ENCODE results near the gene SCG5. TPM values are rescaled to one million over a fixed set of nuclear protein-coding genes. Genes with fewer than 3 reads are reported as not detected.

SCG5 gene
- total and polyA plus RNA-seq, 8 donors = 13.6 to 879 (median 72.3) TPM

DNA sequence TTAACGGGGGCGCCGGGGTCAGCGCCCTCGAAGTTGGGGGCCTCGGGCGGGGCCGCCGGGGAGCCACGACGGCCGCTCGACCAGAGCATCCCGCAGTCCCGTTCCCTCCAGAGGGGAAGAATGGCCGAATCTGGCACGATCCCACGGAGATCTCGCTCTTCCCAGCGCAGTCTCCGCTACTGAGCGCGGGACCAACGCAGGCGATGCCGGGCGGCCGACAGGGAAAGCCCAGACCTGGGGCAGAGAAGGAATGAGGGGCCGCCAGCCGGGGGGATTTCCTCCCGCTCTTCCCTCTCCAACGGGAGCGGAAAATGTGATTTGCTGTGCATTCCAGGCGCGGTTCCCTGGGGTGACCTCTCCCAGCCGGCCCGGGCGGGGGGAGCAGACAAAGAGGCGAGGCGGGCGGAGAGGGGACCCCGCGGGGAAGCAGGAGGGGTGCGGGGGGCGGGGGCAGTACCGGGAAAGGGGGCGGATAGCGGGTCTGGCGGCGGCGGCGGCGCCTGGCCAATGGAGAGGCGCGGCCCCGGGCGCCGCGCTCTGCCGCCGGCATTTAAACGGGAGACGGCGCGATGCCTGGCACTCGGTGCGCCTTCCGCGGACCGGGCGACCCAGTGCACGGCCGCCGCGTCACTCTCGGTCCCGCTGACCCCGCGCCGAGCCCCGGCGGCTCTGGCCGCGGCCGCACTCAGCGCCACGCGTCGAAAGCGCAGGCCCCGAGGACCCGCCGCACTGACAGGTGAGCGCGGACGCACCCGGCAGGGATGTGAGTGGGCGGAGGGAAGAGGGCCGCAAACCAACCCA, 76.1 kb downstream of the SCG5 start, which contains the start of gene GREM1:
GREM1 (plus strand) TSS at position 579 of the 801 bp plus-strand sequence. CDS start 12,687 bp downstream, outside the sequence.
- Histone ChIP-seq H3K27me3 (peaks cover 0 to 20% (median 4%) of the 10 kb centered on the region in 4 donors), H3K4me3 (peak within 1 kb of the TSS; percentile 16 to 53 (median 32)), H3K27ac (no peak within 1 kb of the TSS), H3K36me3 (no peaks in the 10 kb centered on the region), H3K4me1 (no peaks in the 10 kb centered on the region), H3K9me3 (no peaks in the 10 kb centered on the region)
- ATAC-seq (peak; percentile 27 to 54 (median 46)), FAIRE-seq (no peak), DNase-seq (peak in 3 of 6 donors; percentile 27 to 65 (median 61))
- WGBS, 2 donors = 2 to 3% methylated on average over 56 to 99 of the region's 99 CpGs
- TF ChIP-seq, protein P1, sequence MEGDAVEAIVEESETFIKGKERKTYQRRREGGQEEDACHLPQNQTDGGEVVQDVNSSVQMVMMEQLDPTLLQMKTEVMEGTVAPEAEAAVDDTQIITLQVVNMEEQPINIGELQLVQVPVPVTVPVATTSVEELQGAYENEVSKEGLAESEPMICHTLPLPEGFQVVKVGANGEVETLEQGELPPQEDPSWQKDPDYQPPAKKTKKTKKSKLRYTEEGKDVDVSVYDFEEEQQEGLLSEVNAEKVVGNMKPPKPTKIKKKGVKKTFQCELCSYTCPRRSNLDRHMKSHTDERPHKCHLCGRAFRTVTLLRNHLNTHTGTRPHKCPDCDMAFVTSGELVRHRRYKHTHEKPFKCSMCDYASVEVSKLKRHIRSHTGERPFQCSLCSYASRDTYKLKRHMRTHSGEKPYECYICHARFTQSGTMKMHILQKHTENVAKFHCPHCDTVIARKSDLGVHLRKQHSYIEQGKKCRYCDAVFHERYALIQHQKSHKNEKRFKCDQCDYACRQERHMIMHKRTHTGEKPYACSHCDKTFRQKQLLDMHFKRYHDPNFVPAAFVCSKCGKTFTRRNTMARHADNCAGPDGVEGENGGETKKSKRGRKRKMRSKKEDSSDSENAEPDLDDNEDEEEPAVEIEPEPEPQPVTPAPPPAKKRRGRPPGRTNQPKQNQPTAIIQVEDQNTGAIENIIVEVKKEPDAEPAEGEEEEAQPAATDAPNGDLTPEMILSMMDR (IDR thresholded peaks at IDR 0.05) = no peak
- intact Hi-C loops (cut with DNase I) = no loop called here

DNA sequence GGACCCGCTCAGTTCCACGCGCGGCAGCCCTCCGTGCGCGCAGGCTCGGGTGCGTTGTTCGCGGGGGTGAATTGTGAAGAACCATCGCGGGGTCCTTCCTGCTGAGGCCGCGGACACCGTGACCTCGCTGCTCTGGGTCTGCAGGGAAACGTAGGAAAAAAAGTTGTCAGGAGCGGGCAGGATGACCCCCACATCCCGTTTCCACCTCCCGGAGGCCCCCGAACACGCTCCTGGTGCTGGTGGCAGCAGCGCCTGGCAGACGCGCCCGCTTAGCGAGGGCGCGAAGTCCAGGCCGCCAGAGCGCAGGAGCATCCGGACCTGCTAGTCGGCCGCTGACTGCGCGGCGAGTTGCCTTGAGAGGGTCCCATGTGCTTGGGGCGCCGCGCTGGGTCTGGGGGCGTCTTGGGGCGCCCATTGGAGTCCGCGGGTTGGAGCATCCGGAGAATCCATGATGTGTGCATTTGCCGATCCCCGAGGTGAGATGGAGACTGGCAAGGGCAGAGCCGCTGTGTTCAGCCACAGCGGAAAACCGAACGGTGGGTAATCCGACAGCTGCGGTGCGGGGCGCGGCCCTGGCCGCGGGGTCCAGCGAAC, 76.8 kb downstream of the SCG5 start:
- intact Hi-C loops (cut with DNase I) = no loop called here
- FAIRE-seq (no peak), DNase-seq (peak in 3 of 6 donors; percentile 35 to 69 (median 62)), ATAC-seq (peak; percentile 45 to 71 (median 60))
- Histone ChIP-seq H3K4me3 (peak overlapping the region; percentile 1 to 53 (median 32)), H3K27ac (no peak overlapping the region), H3K27me3 (peaks cover 0 to 20% (median 4%) of the 10 kb centered on the region in 4 donors), H3K4me1 (no peaks in the 10 kb centered on the region), H3K36me3 (no peaks in the 10 kb centered on the region), H3K9me3 (no peaks in the 10 kb centered on the region)
- TF ChIP-seq, protein P1 (IDR thresholded peaks at IDR 0.05) = no peak
- WGBS, 2 donors = 3 to 4% methylated on average over 57 to 60 of the region's 60 CpGs

DNA sequence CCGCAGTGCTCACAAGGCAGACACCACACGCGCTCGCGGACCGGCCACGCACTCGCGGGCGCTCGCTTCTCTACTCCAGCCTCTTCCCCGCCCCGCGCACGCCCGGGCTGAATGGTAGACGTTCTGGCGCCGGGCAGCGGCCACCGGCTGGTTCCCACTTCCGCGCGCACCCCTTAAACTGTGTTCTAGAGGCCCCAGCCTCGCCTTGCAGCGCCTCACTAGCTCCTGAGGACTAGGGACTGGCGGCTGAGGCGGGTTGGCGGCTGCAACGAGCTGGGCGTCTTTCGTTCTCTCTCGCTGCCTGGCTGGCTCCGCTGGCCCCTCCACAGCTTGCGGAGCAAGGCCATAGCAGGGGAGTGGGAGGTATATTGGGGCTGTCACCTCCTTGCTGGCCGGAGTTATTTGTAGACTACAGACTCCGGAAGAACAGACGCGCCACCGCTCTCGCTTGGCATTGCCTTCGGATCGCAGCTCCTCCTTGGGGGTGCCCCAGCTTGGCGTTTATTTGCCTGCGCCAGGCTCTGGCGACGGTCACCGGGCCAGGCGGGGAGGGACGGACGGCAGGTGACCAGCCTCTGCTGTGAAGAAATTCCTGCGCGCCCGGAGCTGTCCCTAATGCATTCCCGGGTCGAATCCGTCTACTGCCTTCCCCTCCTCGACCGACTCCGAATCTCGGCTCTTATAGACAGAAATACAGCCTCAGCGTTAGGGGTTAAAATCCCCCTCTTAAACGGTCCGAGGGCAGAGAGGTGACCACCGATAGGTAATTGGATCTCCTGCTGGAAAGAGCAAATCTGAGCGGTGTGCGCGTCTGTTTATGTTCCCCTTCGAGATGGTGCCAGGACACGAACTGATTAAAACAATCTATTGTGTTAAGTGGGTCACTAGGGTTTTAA, 77.6 kb downstream of the SCG5 start:
- no peaks in the 10 kb centered on the region for H3K4me1 ChIP-seq
- TF ChIP-seq, protein P1 (IDR thresholded peaks at IDR 0.05) = no peak
- DNase-seq (peak; percentile 9 to 77 (median 44)), FAIRE-seq (no peak), ATAC-seq (peak; percentile 73 to 83 (median 79))
- H3K27ac ChIP-seq = no peak overlapping the region
- H3K4me3 ChIP-seq = peak overlapping the region; percentile 1 to 53 (median 32)
- H3K9me3 ChIP-seq = no peaks in the 10 kb centered on the region
- H3K36me3 ChIP-seq = no peaks in the 10 kb centered on the region
- 2 to 3% methylated on average over 63 to 70 of the region's 70 CpGs for WGBS, 2 donors
- peaks cover 0 to 20% (median 4%) of the 10 kb centered on the region in 4 donors for H3K27me3 ChIP-seq
- intact Hi-C loops (cut with DNase I) = no loop called here

DNA sequence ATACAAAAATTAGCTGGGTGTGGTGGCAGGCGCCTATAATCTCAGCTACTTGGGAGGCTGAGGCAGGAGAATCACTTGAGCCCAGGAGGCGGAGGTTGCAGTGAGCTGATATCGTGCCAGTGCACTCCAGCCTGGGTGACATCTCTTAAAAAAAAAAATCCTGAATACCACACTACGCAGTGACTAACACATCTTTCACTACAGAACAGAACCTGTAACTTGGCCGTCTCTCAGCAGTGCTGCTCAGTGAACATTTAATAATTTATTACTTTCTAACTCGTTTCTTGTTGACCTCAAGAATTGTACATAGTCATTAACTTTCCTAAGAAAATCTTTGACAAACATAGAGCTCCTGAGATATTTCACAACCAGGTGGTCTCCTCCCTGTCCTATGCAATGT, 80.1 kb downstream of the SCG5 start:
- H3K4me3 ChIP-seq = no peak overlapping the region
- peaks cover 0 to 10% (median 0%) of the 10 kb centered on the region in 4 donors for H3K27me3 ChIP-seq
- no peak for ATAC-seq
- TF ChIP-seq, protein P1 (IDR thresholded peaks at IDR 0.05) = no peak
- no peaks in the 10 kb centered on the region for H3K9me3 ChIP-seq
- no peak overlapping the region for H3K27ac ChIP-seq
- H3K36me3 ChIP-seq = no peaks in the 10 kb centered on the region
- intact Hi-C loops (cut with DNase I) = no loop called here
- no peak for FAIRE-seq
- no peak for DNase-seq
- WGBS, 2 donors = 82% methylated on average over 6 of the region's 6 CpGs
- no peaks in the 10 kb centered on the region for H3K4me1 ChIP-seq

All from pancreas (tissue), 10 donors.